DMS153 treated with DMSO at 0.1 percent for 48 hours (cell line): Measurements from ENCODE around the gene TMEM238L.
"Not testable (repeated sequence)": the region's sequence is repeated elsewhere in the genome, so short reads cannot be mapped to it uniquely, and the experiment has no call there.

Experiments used
- DNase-seq: peaks from one replicate; lab custom pipeline; 2025; ENCODE audit not compliant: unreplicated experiment; lab: John Stamatoyannopoulos, UW

TMEM238L gene

GRCh38 chr17:10803830-10804475 is at the start of gene TMEM238L:
TSS of gene TMEM238L (minus strand) at chr17:10804099. CDS start at chr17:10803963, 136 bp downstream.
- DNase-seq = no peak

GRCh38 chr17:10846636-10847035 is 42.7 kb upstream of the TMEM238L start:
- DNase-seq = not testable (repeated sequence)

GRCh38 chr17:10845388-10845751 is 41.5 kb upstream of the TMEM238L start:
- no peak for DNase-seq

- peak; percentile 0 for DNase-seq
Observed at GRCh38 chr17:10844621-10845387, 40.9 kb upstream of the TMEM238L start.

GRCh38 chr17:10843811-10844210 is 39.9 kb upstream of the TMEM238L start:
- no peak for DNase-seq

GRCh38 chr17:10842658-10843057 is 38.8 kb upstream of the TMEM238L start:
- no peak for DNase-seq

- no peak for DNase-seq
Observed at GRCh38 chr17:10838682-10839081, 34.8 kb upstream of the TMEM238L start.

GRCh38 chr17:10837921-10838320 is 34.0 kb upstream of the TMEM238L start, which contains the start of gene PIRT:
TSS of gene PIRT (minus strand) at chr17:10838087. CDS start at chr17:10825645, 12,442 bp downstream.
- no peak for DNase-seq

GRCh38 chr17:10836966-10837590 is 33.2 kb upstream of the TMEM238L start:
- DNase-seq = no peak

- no peak for DNase-seq
Observed at GRCh38 chr17:10836145-10836544, 32.2 kb upstream of the TMEM238L start.

GRCh38 chr17:10831696-10832095 is 27.8 kb upstream of the TMEM238L start:
- no peak for DNase-seq

- no peak for DNase-seq
Observed at GRCh38 chr17:10827898-10828552, 24.1 kb upstream of the TMEM238L start.

- DNase-seq = no peak
Observed at GRCh38 chr17:10824874-10825273, 21.0 kb upstream of the TMEM238L start.

- DNase-seq = no peak
Observed at GRCh38 chr17:10821770-10822169, 17.9 kb upstream of the TMEM238L start.

- no peak for DNase-seq
Observed at GRCh38 chr17:10821054-10821453, 17.2 kb upstream of the TMEM238L start.

- DNase-seq = no peak
Observed at GRCh38 chr17:10815319-10815718, 11.4 kb upstream of the TMEM238L start.

- DNase-seq = no peak
Observed at GRCh38 chr17:10814075-10814474, 10.2 kb upstream of the TMEM238L start.

- no peak for DNase-seq
Observed at GRCh38 chr17:10812674-10813073, 8.8 kb upstream of the TMEM238L start.

- DNase-seq = no peak
Observed at GRCh38 chr17:10809605-10810004, 5.7 kb upstream of the TMEM238L start.

- DNase-seq = no peak
Observed at GRCh38 chr17:10807704-10808128, 3.8 kb upstream of the TMEM238L start.

- no peak for DNase-seq
Observed at GRCh38 chr17:10806545-10807262, 2.8 kb upstream of the TMEM238L start.
